ENCODE results near the gene ALAS2. TPM values are rescaled to one million over a fixed set of nuclear protein-coding genes. Genes with fewer than 3 reads are reported as not detected.

Gene ALAS2
- total RNA-seq, 1 donor from 2014 or later = not detected

DNA sequence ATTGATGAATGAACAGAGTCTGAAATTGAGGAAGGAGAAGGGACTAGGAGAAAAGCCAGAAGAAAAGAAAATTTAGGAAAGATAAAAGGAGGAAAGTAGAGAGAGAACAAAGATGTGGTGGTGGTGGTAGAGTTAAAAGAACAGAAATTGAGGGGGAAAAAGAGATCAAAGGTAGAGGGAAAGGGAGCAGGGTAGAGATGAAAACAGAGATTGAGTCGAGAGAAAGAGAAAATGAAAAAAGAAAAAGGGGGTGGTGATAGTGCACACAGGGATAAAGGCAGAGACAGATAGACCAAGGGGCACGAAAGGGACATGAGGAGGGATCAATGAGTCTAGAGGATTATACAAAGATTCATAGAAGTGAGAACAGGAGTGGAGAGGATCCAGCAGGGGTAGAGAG is 3.9 kb downstream of the ALAS2 start:
- H3K27me3 Mint-ChIP-seq = no peaks in the 10 kb centered on the region
- no peaks in the 10 kb centered on the region for H3K36me3 Mint-ChIP-seq (ENCODE audit: low read depth)

GRCh38 chrX:55026143-55026542 is 4.6 kb downstream of the ALAS2 start:
- intact Hi-C loops (cut with micrococcal nuclease) = no loop called here

More for the DNA sequence above, 3.9 kb downstream of the ALAS2 start:
- intact Hi-C loops (cut with micrococcal nuclease) = no loop called here
- Mint-ChIP-seq H3K4me1 (no peaks in the 10 kb centered on the region), H3K27ac (no peak overlapping the region), H3K9me3 (no peaks in the 10 kb centered on the region), H3K4me3 (no peak overlapping the region)
- no peak for DNase-seq

GRCh38 chrX:55014897-55015299 is 15.9 kb downstream of the ALAS2 start:
- no peak overlapping the region for H3K4me3 Mint-ChIP-seq
- no peak for DNase-seq
- no peaks in the 10 kb centered on the region for H3K36me3 Mint-ChIP-seq (ENCODE audit: low read depth)
- H3K4me1 Mint-ChIP-seq = no peaks in the 10 kb centered on the region
- H3K27ac Mint-ChIP-seq = no peak overlapping the region
- intact Hi-C loops (cut with micrococcal nuclease) = no loop called here
- no peaks in the 10 kb centered on the region for H3K27me3 Mint-ChIP-seq
- no peaks in the 10 kb centered on the region for H3K9me3 Mint-ChIP-seq

More at GRCh38 chrX:55026143-55026542, 4.6 kb downstream of the ALAS2 start:
- H3K4me1 Mint-ChIP-seq = no peaks in the 10 kb centered on the region
- H3K27ac Mint-ChIP-seq = no peak overlapping the region
- H3K4me3 Mint-ChIP-seq = no peak overlapping the region
- no peaks in the 10 kb centered on the region for H3K27me3 Mint-ChIP-seq
- no peaks in the 10 kb centered on the region for H3K36me3 Mint-ChIP-seq (ENCODE audit: low read depth)
- DNase-seq = no peak
- no peaks in the 10 kb centered on the region for H3K9me3 Mint-ChIP-seq

DNA sequence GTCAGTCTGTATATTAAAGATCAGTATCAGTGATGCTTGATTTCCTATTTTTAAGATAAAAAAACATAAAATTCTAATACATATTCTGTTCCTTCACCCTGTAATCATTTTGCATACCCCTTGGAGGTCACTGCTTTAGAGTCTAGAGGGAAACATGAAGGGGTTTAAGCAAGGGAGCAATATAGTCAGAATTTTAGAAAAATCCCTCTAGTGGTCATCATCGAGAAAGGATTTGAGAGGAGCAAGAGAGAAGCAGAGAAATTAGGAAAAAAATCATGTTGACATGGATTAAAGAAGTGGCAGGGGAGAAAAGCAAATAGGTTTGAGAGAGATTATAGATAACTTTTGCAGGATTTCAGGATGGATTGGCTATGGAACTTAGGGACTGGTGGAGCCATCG is 19.5 kb downstream of the ALAS2 start:
- intact Hi-C loops (cut with micrococcal nuclease) = no loop called here
- Mint-ChIP-seq H3K36me3 (ENCODE audit: low read depth) (peaks cover 13% of the 10 kb centered on the region), H3K9me3 (no peaks in the 10 kb centered on the region), H3K4me1 (peaks cover 5% of the 10 kb centered on the region), H3K27ac (no peak overlapping the region), H3K4me3 (no peak overlapping the region), H3K27me3 (no peaks in the 10 kb centered on the region)
- no peak for DNase-seq

- Mint-ChIP-seq H3K36me3 (ENCODE audit: low read depth) (peaks cover 34% of the 10 kb centered on the region), H3K27ac (no peak overlapping the region), H3K27me3 (no peaks in the 10 kb centered on the region), H3K4me3 (no peak overlapping the region), H3K4me1 (peaks cover 12% of the 10 kb centered on the region), H3K9me3 (no peaks in the 10 kb centered on the region)
- intact Hi-C loops (cut with micrococcal nuclease) = loop anchor here (10.0 kb wide), 1 partner anchor 84 kb away; the partner anchor contains the start of gene TRO
- DNase-seq = no peak
Measured at GRCh38 chrX:55008571-55009358, 22.0 kb downstream of the ALAS2 start.

GRCh38 chrX:55007656-55008055 is 23.1 kb downstream of the ALAS2 start:
- no peak overlapping the region for H3K4me3 Mint-ChIP-seq
- H3K36me3 Mint-ChIP-seq (ENCODE audit: low read depth) = peaks cover 43% of the 10 kb centered on the region
- H3K27ac Mint-ChIP-seq = no peak overlapping the region
- intact Hi-C loops (cut with micrococcal nuclease) = loop anchor here (10.0 kb wide), 1 partner anchor 83 kb away; the partner anchor contains the start of gene TRO
- no peak for DNase-seq
- H3K27me3 Mint-ChIP-seq = no peaks in the 10 kb centered on the region
- H3K4me1 Mint-ChIP-seq = peaks cover 12% of the 10 kb centered on the region
- H3K9me3 Mint-ChIP-seq = no peaks in the 10 kb centered on the region

GRCh38 chrX:55006827-55007621 is 23.8 kb downstream of the ALAS2 start:
- Mint-ChIP-seq H3K27ac (no peak overlapping the region), H3K36me3 (ENCODE audit: low read depth) (peaks cover 49% of the 10 kb centered on the region), H3K9me3 (no peaks in the 10 kb centered on the region), H3K27me3 (no peaks in the 10 kb centered on the region), H3K4me3 (no peak overlapping the region), H3K4me1 (peaks cover 18% of the 10 kb centered on the region)
- DNase-seq = no peak
- intact Hi-C loops (cut with micrococcal nuclease) = loop anchor here (10.0 kb wide), 1 partner anchor 82 kb away; the partner anchor contains the start of gene TRO

- H3K4me1 Mint-ChIP-seq = peaks cover 24% of the 10 kb centered on the region
- H3K4me3 Mint-ChIP-seq = no peak overlapping the region
- peaks cover 51% of the 10 kb centered on the region for H3K36me3 Mint-ChIP-seq (ENCODE audit: low read depth)
- no peak for DNase-seq
- no peaks in the 10 kb centered on the region for H3K9me3 Mint-ChIP-seq
- H3K27ac Mint-ChIP-seq = peak overlapping the region; percentile 59
- intact Hi-C loops (cut with micrococcal nuclease) = loop anchor here (10.0 kb wide), 1 partner anchor 80 kb away; the partner anchor contains the start of gene TRO
- no peaks in the 10 kb centered on the region for H3K27me3 Mint-ChIP-seq
Measured at GRCh38 chrX:55005256-55005655, 25.5 kb downstream of the ALAS2 start.

GRCh38 chrX:55004231-55004630 is 26.5 kb downstream of the ALAS2 start:
- Mint-ChIP-seq H3K27ac (no peak overlapping the region), H3K4me1 (peaks cover 24% of the 10 kb centered on the region), H3K9me3 (no peaks in the 10 kb centered on the region), H3K27me3 (no peaks in the 10 kb centered on the region), H3K36me3 (ENCODE audit: low read depth) (peaks cover 51% of the 10 kb centered on the region), H3K4me3 (no peak overlapping the region)
- intact Hi-C loops (cut with micrococcal nuclease) = loop anchor here (5.0 to 10.0 kb wide), 3 partner anchors 79 to 1728 kb away; partner anchors contain the start of genes GNL3L and TRO
- no peak for DNase-seq

DNA sequence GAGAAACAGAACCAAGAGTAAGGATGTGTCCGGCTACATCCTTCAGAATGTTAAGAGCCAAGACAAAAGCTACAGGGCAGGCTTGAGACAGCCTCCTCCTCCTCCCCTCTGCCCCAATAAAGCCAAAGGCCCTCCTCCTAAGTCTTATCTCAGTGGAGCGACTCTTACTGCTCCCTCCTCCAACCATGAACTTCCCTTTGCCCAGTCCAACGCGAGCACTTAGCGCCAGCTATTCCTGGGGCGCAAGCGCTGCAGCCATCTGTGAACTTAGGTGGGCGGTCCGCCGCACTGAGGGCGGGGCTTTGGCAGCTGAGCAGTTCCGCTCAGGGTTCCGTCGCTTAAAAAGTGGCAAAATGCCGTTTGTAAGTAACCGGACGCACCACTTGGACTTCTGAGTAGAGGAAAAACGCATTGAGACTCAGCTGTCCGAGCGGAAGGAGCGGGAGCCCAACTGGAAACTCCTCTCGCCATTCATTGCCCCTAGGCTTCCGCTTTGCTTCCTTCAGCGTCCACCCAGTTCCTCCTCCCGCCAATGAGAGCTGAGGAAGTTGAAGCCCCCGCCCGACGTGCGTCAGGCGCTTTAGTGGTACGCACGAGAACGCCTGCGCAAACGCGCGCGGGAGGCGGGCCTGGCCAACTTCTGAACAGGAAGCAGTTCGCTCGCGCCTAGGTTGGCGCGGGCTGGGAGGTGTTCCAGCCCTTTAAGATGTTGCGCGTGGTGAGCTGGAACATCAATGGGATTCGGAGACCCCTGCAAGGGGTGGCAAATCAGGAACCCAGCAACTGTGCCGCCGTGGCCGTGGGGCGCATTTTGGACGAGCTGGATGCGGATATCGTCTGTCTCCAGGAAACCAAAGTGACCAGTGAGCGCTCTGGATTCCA is 30.8 kb downstream of the ALAS2 start, which contains the start of gene APEX2:
APEX2 (plus strand) TSS at position 647 of the 882 bp plus-strand sequence; CDS start at position 707, 60 bp downstream.
- Mint-ChIP-seq H3K9me3 (no peaks in the 10 kb centered on the region), H3K4me1 (peaks cover 14% of the 10 kb centered on the region), H3K27me3 (no peaks in the 10 kb centered on the region), H3K27ac (peak within 1 kb of the TSS; percentile 87), H3K4me3 (peak within 1 kb of the TSS; percentile 97), H3K36me3 (ENCODE audit: low read depth) (peaks cover 27% of the 10 kb centered on the region)
- intact Hi-C loops (cut with micrococcal nuclease) = loop anchor here (1.0 to 10.0 kb wide), 6 partner anchors 75 to 1732 kb away; partner anchors contain the start of genes GNL3L and TRO
- peak; percentile 96 for DNase-seq

DNA sequence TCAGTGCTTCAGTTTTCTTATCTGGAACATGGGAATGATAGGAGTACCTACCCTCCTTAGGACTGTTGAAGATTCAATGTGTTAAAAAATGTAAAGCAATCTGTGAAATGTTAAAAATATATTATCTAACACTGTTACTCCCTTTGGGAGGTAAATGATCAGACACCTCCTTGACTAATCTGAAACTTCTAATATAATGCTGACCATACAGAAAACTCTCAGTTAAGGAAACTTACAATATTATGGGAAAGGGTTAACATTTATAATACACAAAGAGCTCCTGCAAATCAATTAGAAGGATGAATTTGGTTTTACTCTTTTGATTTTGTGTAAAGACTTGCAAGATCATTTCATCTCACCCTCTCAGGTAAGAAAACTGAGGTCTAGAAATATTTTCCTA is 35.2 kb downstream of the ALAS2 start:
- Mint-ChIP-seq H3K27me3 (no peaks in the 10 kb centered on the region), H3K36me3 (ENCODE audit: low read depth) (no peaks in the 10 kb centered on the region), H3K4me3 (no peak overlapping the region), H3K9me3 (no peaks in the 10 kb centered on the region), H3K27ac (no peak overlapping the region), H3K4me1 (no peaks in the 10 kb centered on the region)
- no peak for DNase-seq
- intact Hi-C loops (cut with micrococcal nuclease) = no loop called here

- no peak for DNase-seq
- no peaks in the 10 kb centered on the region for H3K4me1 Mint-ChIP-seq
- no peak overlapping the region for H3K4me3 Mint-ChIP-seq
- no peak overlapping the region for H3K27ac Mint-ChIP-seq
- intact Hi-C loops (cut with micrococcal nuclease) = no loop called here
- no peaks in the 10 kb centered on the region for H3K9me3 Mint-ChIP-seq
- no peaks in the 10 kb centered on the region for H3K36me3 Mint-ChIP-seq (ENCODE audit: low read depth)
- H3K27me3 Mint-ChIP-seq = no peaks in the 10 kb centered on the region
Measured at GRCh38 chrX:54994668-54995351, 36.0 kb downstream of the ALAS2 start.

DNA sequence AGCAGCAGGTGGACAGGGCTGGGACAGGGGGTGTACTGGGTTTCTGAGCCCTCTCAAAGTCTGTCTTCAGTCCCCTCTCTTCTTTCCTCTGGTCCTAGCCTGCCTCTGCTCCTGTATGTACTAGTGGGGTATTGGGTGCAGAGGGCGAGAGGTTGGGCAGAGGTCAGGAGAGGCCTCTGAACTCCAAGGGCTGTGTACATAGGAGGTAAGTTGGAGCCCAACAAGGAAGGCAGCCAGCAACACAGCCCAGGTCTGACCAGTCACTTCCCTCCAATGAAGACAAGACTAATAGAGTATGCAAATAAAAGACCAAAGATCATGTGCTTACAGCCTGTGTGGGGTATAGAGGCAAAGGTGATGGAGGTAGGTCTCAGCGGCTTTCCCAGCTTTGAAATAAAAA is 36.7 kb downstream of the ALAS2 start, which contains the start of gene PFKFB1:
PFKFB1 (minus strand) TSS at position 90 of the 400 bp plus-strand sequence. CDS start 181 bp downstream, outside the sequence.
- Mint-ChIP-seq H3K27ac (no peak within 1 kb of the TSS), H3K4me1 (no peaks in the 10 kb centered on the region), H3K9me3 (no peaks in the 10 kb centered on the region), H3K27me3 (no peaks in the 10 kb centered on the region), H3K4me3 (no peak within 1 kb of the TSS), H3K36me3 (ENCODE audit: low read depth) (no peaks in the 10 kb centered on the region)
- intact Hi-C loops (cut with micrococcal nuclease) = no loop called here
- DNase-seq = no peak

All from activated CD4-positive, alpha-beta T cell treated with anti-CD3 and anti-CD28 coated beads, Interleukin-2, amount 10 ng/mL, durations not matched to agents 24 days and 14 days (primary cell).